ENCODE results near the gene KAT8.

Gene KAT8

GRCh38 chr16:31108794-31109558 is 8.5 kb upstream of the KAT8 start:
- DNase-seq = no peak

GRCh38 chr16:31109622-31110021 is 7.8 kb upstream of the KAT8 start:
- DNase-seq = no peak

- no peak for DNase-seq
These were observed 7.1 kb upstream of the KAT8 start for GRCh38 chr16:31110106-31111034.

GRCh38 chr16:31111881-31112466 is 5.5 kb upstream of the KAT8 start:
- DNase-seq = no peak

GRCh38 chr16:31112711-31113110 is 4.8 kb upstream of the KAT8 start:
- no peak for DNase-seq

GRCh38 chr16:31113121-31114120 is 4.0 kb upstream of the KAT8 start:
- no peak for DNase-seq

- DNase-seq = no peak
These were observed 3.0 kb upstream of the KAT8 start for GRCh38 chr16:31114468-31114867.

- no peak for DNase-seq
These were observed 1.0 kb downstream of the KAT8 start for GRCh38 chr16:31118223-31119155.

GRCh38 chr16:31120129-31120528 is 2.7 kb downstream of the KAT8 start:
- no peak for DNase-seq

GRCh38 chr16:31125844-31126243 is 8.4 kb downstream of the KAT8 start:
- DNase-seq = no peak

GRCh38 chr16:31127182-31127581 is 9.7 kb downstream of the KAT8 start:
- no peak for DNase-seq

GRCh38 chr16:31128711-31129567 is 11.5 kb downstream of the KAT8 start:
- DNase-seq = no peak

GRCh38 chr16:31129568-31130335 is 12.3 kb downstream of the KAT8 start:
- no peak for DNase-seq

- DNase-seq = no peak
These were observed 12.9 kb downstream of the KAT8 start for GRCh38 chr16:31130336-31130891.

GRCh38 chr16:31130899-31131298 is 13.4 kb downstream of the KAT8 start:
- no peak for DNase-seq

- no peak for DNase-seq
These were observed 14.0 kb downstream of the KAT8 start for GRCh38 chr16:31131416-31131815.

GRCh38 chr16:31131841-31132271 is 14.4 kb downstream of the KAT8 start:
- DNase-seq = no peak

GRCh38 chr16:31132303-31132979 is 15.0 kb downstream of the KAT8 start:
- no peak for DNase-seq
